SK-N-SH (cell line): Measurements from ENCODE around the gene ADIPOR2. TPM values are rescaled to one million over a fixed set of nuclear protein-coding genes. Genes with fewer than 3 reads are reported as not detected.

Source experiments
- CTCF ChIA-PET: fragments of 300-600, 350-600 bp; formaldehyde crosslinking; extraction: SDS; loops from one replicate; lab custom pipeline; 2021; lab: Yijun Ruan, JAX
- POLR2A ChIA-PET: fragments of 350-600 bp; sonication (Branson Sonifier 250); formaldehyde crosslinking; extraction: SDS; loops from one replicate; lab custom pipeline; 2020; ENCODE audit warnings: antibody characterized with exemption, inconsistent platforms; lab: Yijun Ruan, JAX
- DNase-seq: peaks from one replicate; pipeline ENCODE4 v3.0.0; 2012
- H2AFZ ChIP-seq: fragments of 200-600 bp; sonication (generic); 2 replicates; pipeline ENCODE4 v1.8.1; 2016; ENCODE audit warnings: antibody characterized with exemption, mild to moderate bottlenecking, low read depth
- H3F3A ChIP-seq: fragments of 200-600 bp; sonication (generic); replicated peaks from 2 replicates; pipeline ENCODE3; 2016; ENCODE audit warnings: antibody characterized with exemption, mild to moderate bottlenecking; ENCODE audit not compliant: insufficient read depth
- H3K27ac ChIP-seq, 2 experiments: fragments of 200-500 bp in 1 of 2; fragments of 200-600 bp in 1 of 2; sonication (Bioruptor generic) in 1 of 2; sonication (generic), shearing (Covaris generic) in 1 of 2; 2 replicates each; pipeline versions ENCODE4 v1.5.1 to v1.6.1; 2014 to 2016; ENCODE audit warnings: low read depth in 2 of 2, inconsistent platforms in 1 of 2, low read length in 1 of 2, mild to moderate bottlenecking in 1 of 2, mixed read lengths in 1 of 2
- H3K27me3 ChIP-seq: fragments of 200-600 bp; sonication (generic), shearing (Covaris generic); 2 replicates; pipeline ENCODE4 v1.6.1; 2016; ENCODE audit warnings: mixed run types; ENCODE audit not compliant: insufficient read depth
- H3K36me3 ChIP-seq, 2 experiments: fragments of 200-500 bp in 1 of 2; fragments of 200-600 bp in 1 of 2; sonication (Bioruptor generic) in 1 of 2; sonication (generic) in 1 of 2; replicated peaks in 1 of 2; 2 replicates each; pipeline versions ENCODE3 to v1.5.1; 2014 to 2016; ENCODE audit warnings: low read length in 1 of 2, mild to moderate bottlenecking in 1 of 2; ENCODE audit not compliant: insufficient read depth in 2 of 2, control insufficient read depth in 1 of 2
- H3K4me1 ChIP-seq, 2 experiments: fragments of 200-500 bp in 1 of 2; fragments of 200-600 bp in 1 of 2; sonication (Bioruptor generic) in 1 of 2; sonication (generic), shearing (Covaris generic) in 1 of 2; 2 replicates each; pipeline versions ENCODE4 v1.5.1 to v1.6.1; 2014 to 2016; ENCODE audit warnings: low read depth in 1 of 2, low read length in 1 of 2, mixed run types in 1 of 2; ENCODE audit not compliant: insufficient read depth in 2 of 2, control insufficient read depth in 1 of 2
- H3K4me2 ChIP-seq: fragments of 200-600 bp; sonication (generic), shearing (Covaris generic); 2 replicates; pipeline ENCODE4 v1.6.1; 2017; ENCODE audit warnings: mixed run types
- H3K4me3 ChIP-seq, 2 experiments: fragments of 200-500 bp in 1 of 2; fragments of 200-600 bp in 1 of 2; sonication (Bioruptor generic) in 1 of 2; sonication (generic), shearing (Covaris generic) in 1 of 2; 2 replicates each; pipeline versions ENCODE4 v1.5.1 to v1.8.1; 2014 to 2016; ENCODE audit warnings: low read depth in 2 of 2, inconsistent platforms in 1 of 2, low read length in 1 of 2, mild to moderate bottlenecking in 1 of 2, mixed read lengths in 1 of 2, moderate library complexity in 1 of 2
- H3K79me2 ChIP-seq: fragments of 200-600 bp; sonication (generic); 2 replicates; pipeline ENCODE4 v1.8.1; 2017; ENCODE audit warnings: mild to moderate bottlenecking; ENCODE audit not compliant: insufficient read depth
- H3K9ac ChIP-seq: fragments of 200-600 bp; sonication (generic); 2 replicates; pipeline ENCODE4 v1.6.1; 2017; ENCODE audit warnings: mixed run types
- H3K9me2 ChIP-seq: fragments of 200-600 bp; sonication (generic); 2 replicates; pipeline ENCODE4 v1.6.1; 2017; ENCODE audit warnings: mixed run types
- H3K9me3 ChIP-seq: fragments of 200-600 bp; sonication (generic); 2 replicates; pipeline ENCODE4 v1.6.1; 2017; ENCODE audit warnings: mixed run types, mild to moderate bottlenecking, moderate library complexity
- H4K20me1 ChIP-seq: fragments of 200-600 bp; sonication (generic); 2 replicates; pipeline ENCODE4 v1.6.1; 2017; ENCODE audit warnings: mild to moderate bottlenecking, mixed run types; ENCODE audit not compliant: insufficient read depth
- CHD2 ChIP-seq: fragments of 150-350 bp; IDR thresholded peaks from 2 replicates; pipeline ENCODE4 v1.6.1; 2018; ENCODE audit warnings: low read length; ENCODE audit not compliant: partially characterized antibody
- FOSL2 ChIP-seq: IDR thresholded peaks from 2 replicates; pipeline ENCODE4 v1.4.0; 2012; ENCODE audit warnings: low read depth, mild to moderate bottlenecking, moderate library complexity, borderline replicate concordance
- FOXM1 ChIP-seq: IDR thresholded peaks from 2 replicates; pipeline ENCODE4 v1.4.0; 2012; ENCODE audit warnings: low read depth, mild to moderate bottlenecking
- GABPA ChIP-seq: IDR thresholded peaks from 2 replicates; pipeline ENCODE4 v1.4.0; 2012; ENCODE audit warnings: low read depth, mild to moderate bottlenecking
- GATA2 ChIP-seq: sonication (generic); formaldehyde crosslinking; IDR thresholded peaks from 2 replicates; pipeline ENCODE4 v1.5.0; 2020; ENCODE audit warnings: mild to moderate bottlenecking, missing genetic modification reagents
- NRF1 ChIP-seq: IDR thresholded peaks from 2 replicates; pipeline ENCODE4 v1.6.1; 2012; ENCODE audit warnings: low read depth, mild to moderate bottlenecking, low read length
- POLR2AphosphoS5 ChIP-seq: IDR thresholded peaks from 2 replicates; pipeline ENCODE4 v1.6.1; 2012; ENCODE audit warnings: low read depth, low read length
- RCOR1 ChIP-seq: fragments of 150-350 bp; IDR thresholded peaks from 2 replicates; pipeline ENCODE4 v1.6.1; 2017; ENCODE audit warnings: antibody characterized with exemption, low read length
- SIN3A ChIP-seq: IDR thresholded peaks from 2 replicates; pipeline ENCODE4 v1.6.1; 2012; ENCODE audit warnings: low read depth, mild to moderate bottlenecking, low read length, moderate library complexity, borderline replicate concordance
- YY1 ChIP-seq: IDR thresholded peaks from 2 replicates; pipeline ENCODE4 v1.4.0; 2012; ENCODE audit warnings: low read depth, mild to moderate bottlenecking
- WGBS: methylation state at CpG from one replicate; pipeline ENCODE4 v1.1.6; 2017; ENCODE audit warnings: low lambda C conversion rate; 5-methylcytosine and 5-hydroxymethylcytosine counted together
- polyA plus RNA-seq, 3 experiments: library from polyadenylated mRNA; depleted of rRNA; stranded (reverse); fragments of >200 nt; gene quantifications; 2 replicates each; pipeline ENCODE4 v1.2.3, GENCODE V29; 2012
- TF ChIP-seq, protein P1 (sequence below): fragments of 200-600 bp; sonication (generic); IDR thresholded peaks from 2 replicates; pipeline ENCODE4 v1.6.1; 2017; ENCODE audit warnings: antibody characterized with exemption, mild to moderate bottlenecking, moderate library complexity
- TF ChIP-seq, protein P2 (sequence below): IDR thresholded peaks from 2 replicates; pipeline ENCODE4 v1.4.0; 2012; ENCODE audit warnings: low read depth
- TF ChIP-seq, protein P3 (sequence below): fragments of 150-350 bp; IDR thresholded peaks from 2 replicates; pipeline ENCODE4 v1.6.1; 2016; ENCODE audit warnings: mild to moderate bottlenecking, low read depth, low read length
- TF ChIP-seq, protein P4 (sequence below): IDR thresholded peaks from 2 replicates; pipeline ENCODE4 v1.4.0; 2012; ENCODE audit warnings: low read depth, borderline replicate concordance

ADIPOR2 gene
- polyA plus RNA-seq, 1 of the 3 experiments (the other 2 are of a cell fraction) = 17.1 TPM

- H3K27me3 ChIP-seq = peaks cover under 1% of the 10 kb centered on the region; the same call in 1 of the 2 replicates
- no peaks in the 10 kb centered on the region for H3K36me3 ChIP-seq
- no peak overlapping the region for H2AFZ ChIP-seq
- H3K9me3 ChIP-seq = no peaks in the 10 kb centered on the region
- no peaks in the 10 kb centered on the region for H3K9me2 ChIP-seq
- no peak overlapping the region for H3K9ac ChIP-seq
- no peak overlapping the region for H3K4me3 ChIP-seq
- DNase-seq = no peak
- H3F3A ChIP-seq = no peaks in the 10 kb centered on the region
- no peaks in the 10 kb centered on the region for H4K20me1 ChIP-seq
- CTCF ChIA-PET = interaction anchor here (0.6 to 17.5 kb wide), 3 partner anchors 18 to 176 kb away, joined by 3 to 349 read pairs (median 3); no protein-coding TSS in a partner anchor
- no peak for TF ChIP-seq GABPA
- TF ChIP-seq GATA2 (CRISPR knock-in tag) = no peak
- TF ChIP-seq, protein P1, sequence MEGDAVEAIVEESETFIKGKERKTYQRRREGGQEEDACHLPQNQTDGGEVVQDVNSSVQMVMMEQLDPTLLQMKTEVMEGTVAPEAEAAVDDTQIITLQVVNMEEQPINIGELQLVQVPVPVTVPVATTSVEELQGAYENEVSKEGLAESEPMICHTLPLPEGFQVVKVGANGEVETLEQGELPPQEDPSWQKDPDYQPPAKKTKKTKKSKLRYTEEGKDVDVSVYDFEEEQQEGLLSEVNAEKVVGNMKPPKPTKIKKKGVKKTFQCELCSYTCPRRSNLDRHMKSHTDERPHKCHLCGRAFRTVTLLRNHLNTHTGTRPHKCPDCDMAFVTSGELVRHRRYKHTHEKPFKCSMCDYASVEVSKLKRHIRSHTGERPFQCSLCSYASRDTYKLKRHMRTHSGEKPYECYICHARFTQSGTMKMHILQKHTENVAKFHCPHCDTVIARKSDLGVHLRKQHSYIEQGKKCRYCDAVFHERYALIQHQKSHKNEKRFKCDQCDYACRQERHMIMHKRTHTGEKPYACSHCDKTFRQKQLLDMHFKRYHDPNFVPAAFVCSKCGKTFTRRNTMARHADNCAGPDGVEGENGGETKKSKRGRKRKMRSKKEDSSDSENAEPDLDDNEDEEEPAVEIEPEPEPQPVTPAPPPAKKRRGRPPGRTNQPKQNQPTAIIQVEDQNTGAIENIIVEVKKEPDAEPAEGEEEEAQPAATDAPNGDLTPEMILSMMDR = no peak
- TF ChIP-seq YY1 = no peak
- no peak for TF ChIP-seq FOXM1
- TF ChIP-seq RCOR1 = no peak
- no peak for TF ChIP-seq POLR2AphosphoS5
- no peak for TF ChIP-seq FOSL2
- TF ChIP-seq, protein P2, sequence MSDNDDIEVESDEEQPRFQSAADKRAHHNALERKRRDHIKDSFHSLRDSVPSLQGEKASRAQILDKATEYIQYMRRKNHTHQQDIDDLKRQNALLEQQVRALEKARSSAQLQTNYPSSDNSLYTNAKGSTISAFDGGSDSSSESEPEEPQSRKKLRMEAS = no peak
- no peak for TF ChIP-seq SIN3A
- TF ChIP-seq, protein P3, sequence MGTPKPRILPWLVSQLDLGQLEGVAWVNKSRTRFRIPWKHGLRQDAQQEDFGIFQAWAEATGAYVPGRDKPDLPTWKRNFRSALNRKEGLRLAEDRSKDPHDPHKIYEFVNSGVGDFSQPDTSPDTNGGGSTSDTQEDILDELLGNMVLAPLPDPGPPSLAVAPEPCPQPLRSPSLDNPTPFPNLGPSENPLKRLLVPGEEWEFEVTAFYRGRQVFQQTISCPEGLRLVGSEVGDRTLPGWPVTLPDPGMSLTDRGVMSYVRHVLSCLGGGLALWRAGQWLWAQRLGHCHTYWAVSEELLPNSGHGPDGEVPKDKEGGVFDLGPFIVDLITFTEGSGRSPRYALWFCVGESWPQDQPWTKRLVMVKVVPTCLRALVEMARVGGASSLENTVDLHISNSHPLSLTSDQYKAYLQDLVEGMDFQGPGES = no peak
- TF ChIP-seq, protein P4, sequence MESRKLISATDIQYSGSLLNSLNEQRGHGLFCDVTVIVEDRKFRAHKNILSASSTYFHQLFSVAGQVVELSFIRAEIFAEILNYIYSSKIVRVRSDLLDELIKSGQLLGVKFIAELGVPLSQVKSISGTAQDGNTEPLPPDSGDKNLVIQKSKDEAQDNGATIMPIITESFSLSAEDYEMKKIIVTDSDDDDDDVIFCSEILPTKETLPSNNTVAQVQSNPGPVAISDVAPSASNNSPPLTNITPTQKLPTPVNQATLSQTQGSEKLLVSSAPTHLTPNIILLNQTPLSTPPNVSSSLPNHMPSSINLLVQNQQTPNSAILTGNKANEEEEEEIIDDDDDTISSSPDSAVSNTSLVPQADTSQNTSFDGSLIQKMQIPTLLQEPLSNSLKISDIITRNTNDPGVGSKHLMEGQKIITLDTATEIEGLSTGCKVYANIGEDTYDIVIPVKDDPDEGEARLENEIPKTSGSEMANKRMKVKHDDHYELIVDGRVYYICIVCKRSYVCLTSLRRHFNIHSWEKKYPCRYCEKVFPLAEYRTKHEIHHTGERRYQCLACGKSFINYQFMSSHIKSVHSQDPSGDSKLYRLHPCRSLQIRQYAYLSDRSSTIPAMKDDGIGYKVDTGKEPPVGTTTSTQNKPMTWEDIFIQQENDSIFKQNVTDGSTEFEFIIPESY = no peak
- no peak for TF ChIP-seq CHD2
- no peak for TF ChIP-seq NRF1
- no peaks in the 10 kb centered on the region for H3K79me2 ChIP-seq
- no peak overlapping the region for H3K27ac ChIP-seq
- 86% methylated on average over 16 of the region's 19 CpGs for WGBS
- POLR2A ChIA-PET = no interaction called here
- H3K4me2 ChIP-seq = no peak overlapping the region
- H3K4me1 ChIP-seq = peaks cover 0 to 10% of the 10 kb centered on the region in 2 experiments; a peak in 1 of 4 replicates
These were observed 117.3 kb downstream of the ADIPOR2 start for GRCh38 chr12:1808036-1808797.
